Activated naive CD4-positive, alpha-beta T cell treated with anti-CD3 and anti-CD28 coated beads for 36 hours (primary cell): ENCODE data around the gene HTR2C. TPM values are rescaled to one million over a fixed set of nuclear protein-coding genes. Genes with fewer than 3 reads are reported as not detected.

ENCODE experiments used
- CTCF ChIA-PET: fragments of 350-600 bp; sonication (Branson Sonifier 250); formaldehyde crosslinking; loops from one replicate; lab custom pipeline; 2021; ENCODE audit warnings: antibody characterized with exemption; lab: Charles Lee
- DNase-seq: peaks from one replicate; pipeline ENCODE4 v3.0.0-alpha.2; 2020
- H3K27ac Mint-ChIP-seq: one replicate; pipeline ENCODE4 v1.8.0; 2021; ENCODE audit warnings: mild to moderate bottlenecking, mixed read lengths
- H3K27me3 Mint-ChIP-seq: one replicate; pipeline ENCODE4 v1.8.0; 2021; ENCODE audit warnings: low read depth, mixed read lengths
- H3K36me3 Mint-ChIP-seq: one replicate; pipeline ENCODE4 v1.8.0; 2021; ENCODE audit warnings: low read depth, mixed read lengths
- H3K4me1 Mint-ChIP-seq: one replicate; pipeline ENCODE4 v1.8.0; 2021; ENCODE audit warnings: low read depth, mixed read lengths
- H3K4me3 Mint-ChIP-seq: one replicate; pipeline ENCODE4 v1.8.0; 2021; ENCODE audit warnings: mild to moderate bottlenecking, moderate library complexity, mixed read lengths
- H3K9me3 Mint-ChIP-seq: one replicate; pipeline ENCODE4 v1.8.0; 2021; ENCODE audit warnings: mixed read lengths
- intact Hi-C: fragments of 100-400 bp; cut with micrococcal nuclease; formaldehyde crosslinking; loops from one replicate; pipeline ENCODE4 v1.15.1; 2023
- total RNA-seq, 2 experiments: library from RNA; stranded (reverse); gene quantifications; one replicate each; pipeline ENCODE4 v1.2.3, GENCODE V29; 2021

Gene HTR2C
- total RNA-seq, 2 experiments from 2014 or later, result not detected

GRCh38 chrX:114766541-114766940 is 182.7 kb downstream of the HTR2C start:
- Mint-ChIP-seq H3K27ac (no peak overlapping the region), H3K9me3 (peaks cover 3% of the 10 kb centered on the region), H3K36me3 (no peaks in the 10 kb centered on the region), H3K4me3 (no peak overlapping the region), H3K4me1 (no peaks in the 10 kb centered on the region), H3K27me3 (no peaks in the 10 kb centered on the region)
- CTCF ChIA-PET, result no interaction called here
- intact Hi-C loops, result no loop called here
- no peak for DNase-seq

- peaks cover 2% of the 10 kb centered on the region for H3K9me3 Mint-ChIP-seq
- H3K27me3 Mint-ChIP-seq, result no peaks in the 10 kb centered on the region
- no peak overlapping the region for H3K27ac Mint-ChIP-seq
- intact Hi-C loops, result no loop called here
- no peak overlapping the region for H3K4me3 Mint-ChIP-seq
- CTCF ChIA-PET, result no interaction called here
- H3K4me1 Mint-ChIP-seq, result no peaks in the 10 kb centered on the region
- DNase-seq, result no peak
- H3K36me3 Mint-ChIP-seq, result no peaks in the 10 kb centered on the region
Observed at GRCh38 chrX:114774691-114775090, 190.8 kb downstream of the HTR2C start.

- Mint-ChIP-seq H3K36me3 (no peaks in the 10 kb centered on the region), H3K4me1 (no peaks in the 10 kb centered on the region), H3K9me3 (peaks cover 1% of the 10 kb centered on the region), H3K27me3 (no peaks in the 10 kb centered on the region), H3K4me3 (no peak overlapping the region), H3K27ac (no peak overlapping the region)
- no peak for DNase-seq
- intact Hi-C loops, result no loop called here
- CTCF ChIA-PET, result no interaction called here
Observed at GRCh38 chrX:114782925-114783324, 199.0 kb downstream of the HTR2C start.

- Mint-ChIP-seq H3K27me3 (no peaks in the 10 kb centered on the region), H3K9me3 (no peaks in the 10 kb centered on the region), H3K4me1 (no peaks in the 10 kb centered on the region), H3K36me3 (no peaks in the 10 kb centered on the region), H3K27ac (no peak overlapping the region), H3K4me3 (no peak overlapping the region)
- CTCF ChIA-PET, result no interaction called here
- no peak for DNase-seq
- intact Hi-C loops, result no loop called here
Observed at GRCh38 chrX:114787061-114787460, 203.2 kb downstream of the HTR2C start.

- Mint-ChIP-seq H3K36me3 (no peaks in the 10 kb centered on the region), H3K27ac (no peak overlapping the region), H3K9me3 (no peaks in the 10 kb centered on the region), H3K27me3 (no peaks in the 10 kb centered on the region), H3K4me3 (no peak overlapping the region), H3K4me1 (no peaks in the 10 kb centered on the region)
- intact Hi-C loops, result no loop called here
- no peak for DNase-seq
- CTCF ChIA-PET, result no interaction called here
Observed at GRCh38 chrX:114797494-114797893, 213.6 kb downstream of the HTR2C start.

GRCh38 chrX:114798907-114799306 is 215.0 kb downstream of the HTR2C start:
- no peaks in the 10 kb centered on the region for H3K36me3 Mint-ChIP-seq
- H3K27me3 Mint-ChIP-seq, result no peaks in the 10 kb centered on the region
- CTCF ChIA-PET, result no interaction called here
- intact Hi-C loops, result no loop called here
- H3K4me1 Mint-ChIP-seq, result no peaks in the 10 kb centered on the region
- DNase-seq, result no peak
- no peak overlapping the region for H3K4me3 Mint-ChIP-seq
- no peak overlapping the region for H3K27ac Mint-ChIP-seq
- H3K9me3 Mint-ChIP-seq, result no peaks in the 10 kb centered on the region

- no peak for DNase-seq
- no peak overlapping the region for H3K4me3 Mint-ChIP-seq
- intact Hi-C loops, result no loop called here
- no peaks in the 10 kb centered on the region for H3K27me3 Mint-ChIP-seq
- H3K36me3 Mint-ChIP-seq, result no peaks in the 10 kb centered on the region
- no peaks in the 10 kb centered on the region for H3K9me3 Mint-ChIP-seq
- CTCF ChIA-PET, result no interaction called here
- H3K4me1 Mint-ChIP-seq, result no peaks in the 10 kb centered on the region
- H3K27ac Mint-ChIP-seq, result no peak overlapping the region
Observed at GRCh38 chrX:114800719-114801118, 216.8 kb downstream of the HTR2C start.

GRCh38 chrX:114819509-114819908 is 235.6 kb downstream of the HTR2C start:
- CTCF ChIA-PET, result no interaction called here
- H3K4me3 Mint-ChIP-seq, result no peak overlapping the region

GRCh38 chrX:114841051-114841450 is 257.2 kb downstream of the HTR2C start:
- Mint-ChIP-seq H3K36me3 (no peaks in the 10 kb centered on the region), H3K27me3 (no peaks in the 10 kb centered on the region), H3K9me3 (no peaks in the 10 kb centered on the region), H3K4me1 (no peaks in the 10 kb centered on the region), H3K4me3 (no peak overlapping the region), H3K27ac (no peak overlapping the region)
- DNase-seq, result no peak
- CTCF ChIA-PET, result no interaction called here
- intact Hi-C loops, result no loop called here

More at GRCh38 chrX:114819509-114819908, 235.6 kb downstream of the HTR2C start:
- no peak for DNase-seq
- Mint-ChIP-seq H3K9me3 (no peaks in the 10 kb centered on the region), H3K27ac (no peak overlapping the region), H3K27me3 (no peaks in the 10 kb centered on the region), H3K36me3 (no peaks in the 10 kb centered on the region), H3K4me1 (no peaks in the 10 kb centered on the region)
- intact Hi-C loops, result no loop called here

GRCh38 chrX:114842181-114842580 is 258.3 kb downstream of the HTR2C start:
- Mint-ChIP-seq H3K36me3 (no peaks in the 10 kb centered on the region), H3K4me1 (no peaks in the 10 kb centered on the region), H3K27ac (no peak overlapping the region), H3K9me3 (no peaks in the 10 kb centered on the region), H3K4me3 (no peak overlapping the region), H3K27me3 (no peaks in the 10 kb centered on the region)
- intact Hi-C loops, result no loop called here
- CTCF ChIA-PET, result no interaction called here
- DNase-seq, result no peak

GRCh38 chrX:114889481-114889880 is 305.6 kb downstream of the HTR2C start:
- Mint-ChIP-seq H3K9me3 (no peaks in the 10 kb centered on the region), H3K4me3 (no peak overlapping the region), H3K27ac (no peak overlapping the region), H3K36me3 (no peaks in the 10 kb centered on the region), H3K4me1 (no peaks in the 10 kb centered on the region), H3K27me3 (no peaks in the 10 kb centered on the region)
- intact Hi-C loops, result no loop called here
- no peak for DNase-seq
- CTCF ChIA-PET, result no interaction called here

- Mint-ChIP-seq H3K36me3 (no peaks in the 10 kb centered on the region), H3K4me3 (no peak overlapping the region), H3K27ac (no peak overlapping the region), H3K27me3 (no peaks in the 10 kb centered on the region), H3K9me3 (peaks cover 3% of the 10 kb centered on the region), H3K4me1 (no peaks in the 10 kb centered on the region)
- intact Hi-C loops, result no loop called here
- DNase-seq, result no peak
- CTCF ChIA-PET, result interaction anchor here (0.6 kb wide), 1 partner anchor 49 kb away, joined by 4 read pairs; no protein-coding TSS in a partner anchor
Observed at GRCh38 chrX:114903618-114904017, 319.7 kb downstream of the HTR2C start.

GRCh38 chrX:114905251-114905650 is 321.4 kb downstream of the HTR2C start:
- Mint-ChIP-seq H3K27me3 (no peaks in the 10 kb centered on the region), H3K27ac (no peak overlapping the region), H3K9me3 (peaks cover 3% of the 10 kb centered on the region), H3K4me3 (no peak overlapping the region), H3K4me1 (no peaks in the 10 kb centered on the region), H3K36me3 (no peaks in the 10 kb centered on the region)
- DNase-seq, result no peak
- intact Hi-C loops, result no loop called here
- CTCF ChIA-PET, result no interaction called here
